Transverse colon (tissue), 4 donors: ENCODE results near the gene SATB2.

Experiments
- CTCF ChIP-seq, 5 experiments: fragments of 200-600 bp in 3 of 5; fragments of 450-650 bp in 2 of 5; sonication (generic) in 3 of 5; IDR thresholded peaks; 1 replicate in 2 of 5; 2 replicates in 3 of 5; pipeline ENCODE4 v1.5.1; 2016 to 2017; ENCODE audit warnings: antibody characterized with exemption in 5 of 5, inconsistent platforms in 3 of 5, mild to moderate bottlenecking in 2 of 5, moderate library complexity in 1 of 5
- EP300 ChIP-seq: sonication (generic); formaldehyde crosslinking; IDR thresholded peaks from one replicate; pipeline ENCODE4 v1.6.1; 2017; ENCODE audit warnings: antibody characterized with exemption, low read depth
- POLR2A ChIP-seq: fragments of 450-650 bp; IDR thresholded peaks from one replicate; pipeline ENCODE4 v1.6.1; 2016; ENCODE audit warnings: antibody characterized with exemption, mild to moderate bottlenecking, moderate library complexity
- POLR2AphosphoS5 ChIP-seq, 3 donors: sonication (generic); formaldehyde crosslinking; IDR thresholded peaks; one replicate each; pipeline ENCODE4 v1.6.1; 2016; ENCODE audit warnings: antibody characterized with exemption in 3 of 3

- TF ChIP-seq POLR2A, result no peak
- TF ChIP-seq CTCF (IDR thresholded peaks at IDR 0.05), result no peak
- no peak for TF ChIP-seq EP300
- TF ChIP-seq POLR2AphosphoS5 (IDR thresholded peaks at IDR 0.05), result no peak
Observed at GRCh38 chr2:199378948-199379650, 78.6 kb downstream of the SATB2 start.
